ENCODE results near the gene OAS3. TPM values are rescaled to one million over a fixed set of nuclear protein-coding genes. Genes with fewer than 3 reads are reported as not detected.
"Not testable (repeated sequence)": the region's sequence is repeated elsewhere in the genome, so short reads cannot be mapped to it uniquely, and the experiment has no call there.

The OAS3 gene
- total RNA-seq, 4 donors from 2014 or later, result 19.5 to 30.0 (median 24.1) TPM

DNA sequence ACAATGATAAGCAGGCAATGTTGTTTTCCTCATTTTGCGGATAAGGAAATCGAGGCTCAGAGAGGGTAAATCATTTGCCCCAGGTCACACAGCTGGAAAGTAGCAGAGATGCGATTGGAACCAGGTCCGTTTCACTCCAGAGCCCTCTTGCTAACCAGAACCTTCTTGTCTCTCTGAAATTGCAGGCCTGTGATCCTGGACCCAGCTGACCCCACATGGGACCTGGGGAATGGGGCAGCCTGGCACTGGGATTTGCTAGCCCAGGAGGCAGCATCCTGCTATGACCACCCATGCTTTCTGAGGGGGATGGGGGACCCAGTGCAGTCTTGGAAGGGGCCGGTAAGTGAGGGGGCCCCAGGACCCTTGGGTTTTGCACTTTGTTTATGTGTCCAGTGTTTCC, 9.5 kb downstream of the OAS3 start:
- H3K27me3 ChIP-seq, result no peaks in the 10 kb centered on the region
- H3K9me3 ChIP-seq, result no peaks in the 10 kb centered on the region
- no peak for DNase-seq (ENCODE audit: low spot score in 2 of 2)
- H3K27ac ChIP-seq, result no peak overlapping the region
- TF ChIP-seq POLR2A (IDR thresholded peaks at IDR 0.05) (no peak), POLR2AphosphoS5 (IDR thresholded peaks at IDR 0.05) (no peak), EP300 (IDR thresholded peaks at IDR 0.05) (no peak)
- TF ChIP-seq, protein P1, sequence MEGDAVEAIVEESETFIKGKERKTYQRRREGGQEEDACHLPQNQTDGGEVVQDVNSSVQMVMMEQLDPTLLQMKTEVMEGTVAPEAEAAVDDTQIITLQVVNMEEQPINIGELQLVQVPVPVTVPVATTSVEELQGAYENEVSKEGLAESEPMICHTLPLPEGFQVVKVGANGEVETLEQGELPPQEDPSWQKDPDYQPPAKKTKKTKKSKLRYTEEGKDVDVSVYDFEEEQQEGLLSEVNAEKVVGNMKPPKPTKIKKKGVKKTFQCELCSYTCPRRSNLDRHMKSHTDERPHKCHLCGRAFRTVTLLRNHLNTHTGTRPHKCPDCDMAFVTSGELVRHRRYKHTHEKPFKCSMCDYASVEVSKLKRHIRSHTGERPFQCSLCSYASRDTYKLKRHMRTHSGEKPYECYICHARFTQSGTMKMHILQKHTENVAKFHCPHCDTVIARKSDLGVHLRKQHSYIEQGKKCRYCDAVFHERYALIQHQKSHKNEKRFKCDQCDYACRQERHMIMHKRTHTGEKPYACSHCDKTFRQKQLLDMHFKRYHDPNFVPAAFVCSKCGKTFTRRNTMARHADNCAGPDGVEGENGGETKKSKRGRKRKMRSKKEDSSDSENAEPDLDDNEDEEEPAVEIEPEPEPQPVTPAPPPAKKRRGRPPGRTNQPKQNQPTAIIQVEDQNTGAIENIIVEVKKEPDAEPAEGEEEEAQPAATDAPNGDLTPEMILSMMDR (IDR thresholded peaks at IDR 0.05), result no peak
- H3K36me3 ChIP-seq, result peaks cover 41% of the 10 kb centered on the region
- no peak overlapping the region for H3K4me3 ChIP-seq
- H3K4me1 ChIP-seq, result no peaks in the 10 kb centered on the region
- 94% methylated on average over 5 of the region's 5 CpGs for WGBS

DNA sequence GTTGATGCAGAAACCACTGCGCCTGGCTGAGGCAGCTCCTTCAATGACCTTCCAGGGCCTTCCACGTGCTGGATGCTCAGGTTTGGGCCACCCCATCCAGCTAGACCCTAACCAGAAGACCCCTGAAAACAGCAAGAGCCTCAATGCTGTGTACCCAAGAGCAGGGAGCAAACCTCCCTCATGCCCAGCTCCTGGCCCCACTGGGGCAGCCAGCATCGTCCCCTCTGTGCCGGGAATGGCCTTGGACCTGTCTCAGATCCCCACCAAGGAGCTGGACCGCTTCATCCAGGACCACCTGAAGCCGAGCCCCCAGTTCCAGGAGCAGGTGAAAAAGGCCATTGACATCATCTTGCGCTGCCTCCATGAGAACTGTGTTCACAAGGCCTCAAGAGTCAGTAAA, 10.5 kb downstream of the OAS3 start:
- Histone ChIP-seq H3K27me3 (no peaks in the 10 kb centered on the region), H3K36me3 (peaks cover 41% of the 10 kb centered on the region), H3K4me3 (no peak overlapping the region), H3K9me3 (no peaks in the 10 kb centered on the region), H3K4me1 (no peaks in the 10 kb centered on the region), H3K27ac (no peak overlapping the region)
- TF ChIP-seq POLR2A (IDR thresholded peaks at IDR 0.05), result no peak
- TF ChIP-seq EP300 (IDR thresholded peaks at IDR 0.05), result no peak
- TF ChIP-seq, protein P1 (IDR thresholded peaks at IDR 0.05), result no peak
- TF ChIP-seq POLR2AphosphoS5 (IDR thresholded peaks at IDR 0.05), result no peak
- no peak for DNase-seq (ENCODE audit: low spot score in 2 of 2)
- 98% methylated on average over 5 of the region's 7 CpGs for WGBS

DNA sequence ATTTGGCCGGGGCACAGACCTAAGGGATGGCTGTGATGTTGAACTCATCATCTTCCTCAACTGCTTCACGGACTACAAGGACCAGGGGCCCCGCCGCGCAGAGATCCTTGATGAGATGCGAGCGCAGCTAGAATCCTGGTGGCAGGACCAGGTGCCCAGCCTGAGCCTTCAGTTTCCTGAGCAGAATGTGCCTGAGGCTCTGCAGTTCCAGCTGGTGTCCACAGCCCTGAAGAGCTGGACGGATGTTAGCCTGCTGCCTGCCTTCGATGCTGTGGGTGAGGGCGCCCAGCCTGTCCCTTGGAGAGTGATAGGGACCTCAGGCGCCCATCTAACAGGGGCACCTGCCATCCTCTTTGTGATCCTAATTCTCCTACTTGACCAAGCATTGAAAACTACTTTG, 12.4 kb downstream of the OAS3 start:
- no peak for DNase-seq (ENCODE audit: low spot score in 2 of 2)
- no peak overlapping the region for H3K4me3 ChIP-seq
- 90% methylated on average over 2 of the region's 11 CpGs for WGBS
- no peak overlapping the region for H3K27ac ChIP-seq
- H3K36me3 ChIP-seq, result peaks cover 34% of the 10 kb centered on the region
- H3K27me3 ChIP-seq, result no peaks in the 10 kb centered on the region
- H3K4me1 ChIP-seq, result no peaks in the 10 kb centered on the region
- TF ChIP-seq, protein P1 (IDR thresholded peaks at IDR 0.05), result no peak
- no peak for TF ChIP-seq EP300 (IDR thresholded peaks at IDR 0.05)
- TF ChIP-seq POLR2AphosphoS5 (IDR thresholded peaks at IDR 0.05), result no peak
- no peaks in the 10 kb centered on the region for H3K9me3 ChIP-seq

DNA sequence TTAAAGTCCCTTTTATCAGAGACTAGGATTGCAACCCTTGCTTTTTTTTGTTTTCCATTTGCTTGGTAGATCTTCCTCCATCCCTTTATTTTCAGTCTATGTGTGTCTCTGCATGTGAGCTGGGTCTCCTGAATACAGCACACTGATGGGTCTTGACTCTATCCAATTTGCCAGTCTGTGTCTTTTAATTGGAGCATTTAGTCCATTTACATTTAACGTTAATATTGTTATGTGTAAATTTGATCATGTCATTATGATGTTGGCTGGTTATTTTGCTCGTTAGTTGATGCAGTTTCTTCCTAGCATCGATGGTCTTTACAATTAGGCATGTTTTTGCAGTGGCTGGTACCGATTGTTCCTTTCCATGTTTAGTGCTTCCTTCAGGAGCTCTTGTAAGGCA, 18.9 kb downstream of the OAS3 start:
- not testable (repeated sequence) for H3K4me3 ChIP-seq; H3K4me1 ChIP-seq; H3K27me3 ChIP-seq; DNase-seq (ENCODE audit: low spot score in 2 of 2); H3K27ac ChIP-seq; H3K9me3 ChIP-seq
- WGBS, result 94% methylated on average over 4 of the region's 4 CpGs
- H3K36me3 ChIP-seq, result peaks cover 19% of the 10 kb centered on the region

DNA sequence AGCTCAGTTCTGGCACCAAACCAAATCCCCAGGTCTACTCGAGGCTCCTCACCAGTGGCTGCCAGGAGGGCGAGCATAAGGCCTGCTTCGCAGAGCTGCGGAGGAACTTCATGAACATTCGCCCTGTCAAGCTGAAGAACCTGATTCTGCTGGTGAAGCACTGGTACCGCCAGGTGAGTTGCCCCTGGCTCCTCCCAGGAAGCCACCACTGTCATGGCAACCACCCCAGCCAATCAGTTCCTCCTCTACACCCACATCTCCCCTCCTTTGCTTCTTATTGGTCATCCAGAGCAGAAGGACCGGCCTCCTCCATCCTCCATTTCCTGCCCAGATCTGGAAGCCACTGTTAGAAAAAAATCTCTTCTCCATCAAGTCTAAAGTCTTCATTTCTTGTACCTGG, 22.8 kb downstream of the OAS3 start:
- Histone ChIP-seq H3K27ac (no peak overlapping the region), H3K4me1 (no peaks in the 10 kb centered on the region), H3K36me3 (peaks cover 54% of the 10 kb centered on the region), H3K4me3 (no peak overlapping the region), H3K9me3 (no peaks in the 10 kb centered on the region), H3K27me3 (no peaks in the 10 kb centered on the region)
- WGBS, result 91% methylated on average over 7 of the region's 7 CpGs
- no peak for DNase-seq (ENCODE audit: low spot score in 2 of 2)
- no peak for TF ChIP-seq POLR2AphosphoS5 (IDR thresholded peaks at IDR 0.05)
- no peak for TF ChIP-seq POLR2A (IDR thresholded peaks at IDR 0.05)
- TF ChIP-seq, protein P1 (IDR thresholded peaks at IDR 0.05), result no peak
- TF ChIP-seq EP300 (IDR thresholded peaks at IDR 0.05), result no peak

DNA sequence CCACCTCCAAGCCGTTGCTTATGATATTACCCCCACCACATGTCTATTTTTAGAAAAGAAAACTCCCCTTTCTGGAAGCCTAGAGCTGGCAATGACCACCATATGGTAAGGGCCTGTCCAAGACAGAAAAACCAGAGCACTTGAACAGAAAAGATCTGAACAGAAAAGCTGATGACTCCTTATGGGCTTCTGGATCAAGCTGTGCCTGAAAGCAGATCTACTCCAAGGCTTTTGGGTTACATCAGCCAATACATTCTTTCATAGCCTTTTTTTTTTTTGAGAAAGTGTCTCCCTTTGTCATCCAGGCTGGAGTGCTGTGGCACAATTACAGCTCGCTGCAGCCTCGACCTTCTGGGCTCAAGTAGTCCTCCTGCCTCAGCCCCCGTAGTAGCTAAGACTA, 23.3 kb downstream of the OAS3 start:
- 88% methylated on average over 4 of the region's 4 CpGs for WGBS
- Histone ChIP-seq H3K4me1 (no peaks in the 10 kb centered on the region), H3K36me3 (peaks cover 58% of the 10 kb centered on the region), H3K27me3 (no peaks in the 10 kb centered on the region), H3K4me3 (no peak overlapping the region), H3K9me3 (no peaks in the 10 kb centered on the region), H3K27ac (no peak overlapping the region)
- no peak for DNase-seq (ENCODE audit: low spot score in 2 of 2)
- TF ChIP-seq POLR2AphosphoS5 (IDR thresholded peaks at IDR 0.05) (no peak), POLR2A (IDR thresholded peaks at IDR 0.05) (no peak), EP300 (IDR thresholded peaks at IDR 0.05) (no peak)
- TF ChIP-seq, protein P1 (IDR thresholded peaks at IDR 0.05), result no peak

All from suprapubic skin (tissue), 4 donors.